GM19324 (cell line): ENCODE data around the gene NAA20.
A peak's percentile ranks its signal among the peaks of the same experiment; 100 is the strongest.

Experiments
- ATAC-seq: cut with Tn5 transposase; IDR thresholded peaks from one replicate; pipeline ENCODE4 v1.9.1; 2021; ENCODE audit warnings: mild to moderate bottlenecking, moderate library complexity; ENCODE audit not compliant: unreplicated experiment, low FRiP score

Gene NAA20

DNA sequence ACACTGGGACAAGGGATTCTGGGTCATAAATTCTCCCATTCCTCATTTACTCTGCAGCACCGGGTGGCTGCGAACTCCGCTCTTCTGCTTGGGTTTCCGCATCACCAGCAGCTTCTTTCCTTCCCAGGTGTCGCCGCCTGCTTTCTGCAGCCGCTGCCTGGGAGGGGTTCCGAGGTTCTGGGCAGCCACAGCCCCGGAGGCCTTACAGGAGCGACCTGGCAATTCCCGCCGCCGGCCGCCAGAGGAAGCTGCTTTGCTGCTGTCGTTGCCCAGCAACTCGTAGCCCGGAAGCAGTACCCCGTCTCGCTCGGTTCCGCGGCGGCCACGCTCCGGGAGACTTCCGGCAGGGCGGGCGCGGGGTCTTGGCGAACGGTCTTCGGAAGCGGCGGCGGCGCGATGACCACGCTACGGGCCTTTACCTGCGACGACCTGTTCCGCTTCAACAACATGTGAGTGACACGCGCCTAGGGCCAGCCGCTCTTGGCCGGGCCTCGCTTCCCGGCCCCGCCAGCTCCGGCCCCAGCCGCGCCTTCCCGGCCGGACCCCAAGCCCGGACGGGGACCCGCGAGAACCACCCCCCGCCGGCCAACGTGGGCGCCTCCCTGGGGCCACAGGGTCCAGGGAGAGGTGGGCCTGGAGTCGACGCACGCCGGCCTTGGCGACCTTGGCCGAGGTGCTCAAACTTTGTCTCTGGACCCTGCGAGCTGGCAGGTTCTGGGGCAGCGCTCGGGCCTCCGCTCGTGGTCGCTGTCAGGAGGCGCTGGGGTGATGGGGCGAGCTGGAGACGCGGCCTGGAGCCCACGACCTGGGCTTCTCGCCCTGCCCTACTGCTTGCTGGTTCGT is at the start of gene NAA20:
NAA20 (plus strand) TSS at position 362 of the 843 bp plus-strand sequence; CDS start at position 397, 35 bp downstream.
- peak; percentile 99 for ATAC-seq

GRCh38 chr20:19967445-19967844 is 49.7 kb upstream of the NAA20 start:
- ATAC-seq: no peak

DNA sequence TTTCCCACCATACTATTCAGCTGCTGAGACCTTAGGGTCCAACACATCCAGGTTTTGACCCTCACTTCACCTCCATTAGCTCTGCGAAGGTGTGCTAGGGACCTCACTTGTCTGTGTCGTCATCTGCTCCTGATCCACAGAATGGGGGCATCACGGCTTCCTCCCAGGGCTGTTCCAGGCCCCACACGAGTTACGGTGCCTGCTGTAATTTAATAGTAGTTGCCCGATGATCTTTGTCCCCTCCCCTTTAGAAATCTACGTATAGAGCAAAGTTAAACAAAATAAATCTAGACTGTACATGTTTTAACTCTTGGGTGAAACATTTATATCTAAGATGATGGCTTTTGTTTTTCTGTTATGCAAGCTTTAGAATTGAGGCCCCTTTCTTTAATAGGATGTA is 49.1 kb upstream of the NAA20 start:
- no peak for ATAC-seq

- no peak for ATAC-seq
Measured at GRCh38 chr20:19968466-19969073, 48.6 kb upstream of the NAA20 start.

DNA sequence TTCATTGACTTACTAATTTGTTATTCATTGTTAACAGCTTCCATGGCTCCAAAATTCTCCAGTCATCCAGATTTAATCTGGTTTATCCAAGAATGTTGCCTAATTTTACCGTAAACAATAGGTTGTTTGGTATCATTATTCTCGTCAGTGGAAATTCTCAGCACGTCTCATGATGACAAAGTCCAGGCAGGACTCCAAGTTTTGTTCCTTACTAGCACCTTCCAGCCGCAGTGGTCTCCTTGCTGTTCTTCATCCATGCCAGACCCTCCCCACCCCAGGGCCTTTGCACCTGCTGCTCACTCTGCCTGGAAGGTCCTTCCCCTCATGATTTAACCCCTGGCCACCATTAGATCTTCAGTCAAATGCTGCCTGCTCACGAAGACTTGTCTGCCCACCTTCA is 48.1 kb upstream of the NAA20 start:
- no peak for ATAC-seq

DNA sequence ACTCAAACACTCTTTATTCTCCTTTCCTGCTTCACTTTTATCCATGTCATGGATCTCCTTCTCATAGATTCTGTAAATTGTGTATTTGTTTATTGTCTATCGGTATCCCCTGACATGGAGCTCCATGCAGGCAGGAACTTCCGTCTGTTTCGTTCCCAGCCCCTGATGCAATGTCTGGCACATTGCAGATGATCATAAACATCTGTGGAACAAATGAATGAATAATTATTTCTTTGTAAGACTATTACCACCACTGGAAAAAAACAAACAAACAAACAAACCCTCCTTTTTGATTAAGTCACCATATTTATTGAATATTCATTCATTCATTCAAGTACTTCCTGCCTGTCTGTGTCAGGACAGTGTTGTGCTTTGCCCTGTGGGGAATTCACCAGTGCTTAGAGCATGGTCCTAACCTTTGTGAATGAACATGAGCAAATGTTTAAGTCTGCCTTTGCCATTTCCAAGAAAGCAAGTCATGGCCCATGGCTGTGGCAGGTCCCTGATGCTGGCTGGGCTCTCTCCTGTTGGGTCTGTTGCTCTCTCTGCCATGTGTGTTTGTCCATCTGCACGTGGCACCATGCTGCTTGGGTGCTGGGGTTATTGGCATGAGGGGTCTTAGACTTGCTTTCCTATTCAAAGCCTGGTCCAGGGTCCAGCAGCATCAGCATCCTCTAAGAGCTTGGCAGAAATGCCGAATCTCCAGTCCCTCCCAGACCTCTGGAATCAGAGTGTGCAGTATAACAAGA is 47.5 kb upstream of the NAA20 start:
- ATAC-seq: no peak

DNA sequence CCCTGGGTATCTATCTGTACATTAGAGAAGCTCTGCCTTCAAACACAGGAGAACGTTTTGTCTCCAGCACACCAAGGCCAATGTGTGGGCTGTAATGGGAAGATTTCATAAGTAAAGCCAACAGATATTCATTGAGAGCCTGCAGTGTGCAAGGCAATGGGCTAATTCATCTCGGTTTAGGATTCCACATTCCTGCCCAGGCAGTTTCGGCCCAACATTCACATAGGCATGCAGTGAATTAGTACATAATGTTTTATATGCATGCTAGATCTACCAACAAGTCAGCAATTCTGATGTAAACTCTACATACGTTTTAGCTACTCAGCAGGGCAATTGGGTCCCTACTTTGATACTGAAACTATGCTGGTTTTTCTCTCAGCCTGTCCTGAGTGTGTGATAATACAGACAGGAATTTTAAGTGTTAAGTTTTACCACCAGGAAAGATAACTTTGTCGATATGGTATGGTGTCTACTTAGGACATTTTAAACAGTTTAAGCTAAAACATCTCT is 46.9 kb upstream of the NAA20 start:
- no peak for ATAC-seq

DNA sequence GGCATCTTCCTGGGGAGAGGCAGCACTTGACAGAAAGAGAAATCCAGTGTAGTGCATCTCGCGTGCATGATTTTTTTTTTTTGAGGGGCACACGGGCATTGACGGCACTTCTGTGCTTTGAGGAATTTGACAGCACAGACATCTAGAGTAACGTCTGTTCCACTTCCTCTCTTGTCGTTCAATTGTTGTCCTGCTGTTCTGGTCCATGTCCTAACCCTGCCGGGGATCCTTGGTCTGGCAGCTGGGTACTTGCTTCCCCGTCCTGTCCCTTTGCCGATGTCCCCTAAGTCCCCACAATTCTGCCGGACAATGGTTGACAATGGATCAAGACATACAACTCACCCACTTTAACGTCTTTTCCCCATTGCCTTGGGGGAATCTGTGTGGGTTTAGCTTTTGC is 46.0 kb upstream of the NAA20 start:
- no peak for ATAC-seq

DNA sequence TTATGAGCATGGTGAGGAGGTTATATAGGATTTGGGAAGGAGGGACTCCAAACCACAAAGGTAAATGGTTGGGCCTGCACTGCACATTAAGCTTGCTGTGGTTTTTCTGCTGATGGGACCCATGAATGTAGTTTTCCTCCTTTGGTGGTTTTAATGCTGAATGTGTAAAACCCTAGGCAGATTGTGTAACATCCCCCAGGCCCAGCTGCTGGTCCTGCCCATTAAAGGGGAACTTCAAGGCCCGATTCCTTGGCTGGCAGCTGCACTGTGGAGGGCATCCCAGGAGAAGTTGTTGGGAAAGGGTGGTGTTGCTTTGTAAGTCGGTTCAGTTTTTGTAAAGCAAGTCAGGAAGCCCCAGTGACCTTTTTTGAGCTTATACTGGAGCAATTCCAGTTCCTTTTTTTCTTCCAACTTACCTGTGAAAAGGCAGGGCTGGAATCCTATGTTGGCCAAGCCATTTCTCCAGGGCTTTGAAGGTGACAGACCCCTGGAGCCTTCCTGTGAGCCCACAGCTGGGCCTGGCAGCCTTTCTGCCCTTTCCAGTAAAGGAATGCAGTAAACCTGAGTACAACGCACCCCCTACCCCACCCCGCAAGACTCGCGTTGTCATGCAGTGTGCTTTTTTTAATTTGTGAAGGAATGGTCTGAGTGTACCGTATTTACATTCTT is 43.1 kb upstream of the NAA20 start:
- no peak for ATAC-seq

DNA sequence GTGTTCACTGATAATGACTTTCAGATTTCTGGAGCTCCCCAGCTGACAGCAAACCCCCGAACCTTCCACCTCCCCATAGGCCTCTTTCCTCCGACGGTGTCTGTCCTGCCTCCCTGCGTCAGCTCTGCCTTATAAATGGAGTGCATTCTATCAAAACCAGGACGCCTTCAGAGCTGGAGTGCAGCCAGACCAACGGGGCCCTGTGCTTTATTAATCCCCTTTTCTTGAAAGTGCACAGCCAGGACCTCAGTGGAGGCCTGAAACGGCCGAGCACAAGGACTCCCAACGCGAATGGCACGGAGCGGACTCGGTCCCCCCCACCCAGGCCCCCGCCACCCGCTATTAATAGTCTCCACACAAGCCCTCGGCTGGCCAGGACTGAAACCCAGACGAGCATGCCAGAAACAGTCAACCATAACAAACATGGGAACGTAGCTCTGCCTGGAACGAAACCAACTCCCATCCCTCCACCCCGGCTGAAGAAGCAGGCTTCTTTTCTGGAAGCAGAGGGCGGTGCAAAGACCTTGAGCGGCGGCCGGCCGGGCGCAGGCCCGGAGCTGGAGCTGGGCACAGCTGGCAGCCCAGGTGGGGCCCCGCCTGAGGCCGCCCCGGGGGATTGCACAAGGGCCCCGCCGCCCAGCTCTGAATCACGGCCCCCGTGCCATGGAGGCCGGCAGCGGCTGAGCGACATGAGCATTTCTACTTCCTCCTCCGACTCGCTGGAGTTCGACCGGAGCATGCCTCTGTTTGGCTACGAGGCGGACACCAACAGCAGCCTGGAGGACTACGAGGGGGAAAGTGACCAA is 42.3 kb upstream of the NAA20 start:
- ATAC-seq: no peak

DNA sequence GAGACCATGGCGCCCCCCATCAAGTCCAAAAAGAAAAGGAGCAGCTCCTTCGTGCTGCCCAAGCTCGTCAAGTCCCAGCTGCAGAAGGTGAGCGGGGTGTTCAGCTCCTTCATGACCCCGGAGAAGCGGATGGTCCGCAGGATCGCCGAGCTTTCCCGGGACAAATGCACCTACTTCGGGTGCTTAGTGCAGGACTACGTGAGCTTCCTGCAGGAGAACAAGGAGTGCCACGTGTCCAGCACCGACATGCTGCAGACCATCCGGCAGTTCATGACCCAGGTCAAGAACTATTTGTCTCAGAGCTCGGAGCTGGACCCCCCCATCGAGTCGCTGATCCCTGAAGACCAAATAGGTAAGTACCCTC is 41.7 kb upstream of the NAA20 start:
- no peak for ATAC-seq

DNA sequence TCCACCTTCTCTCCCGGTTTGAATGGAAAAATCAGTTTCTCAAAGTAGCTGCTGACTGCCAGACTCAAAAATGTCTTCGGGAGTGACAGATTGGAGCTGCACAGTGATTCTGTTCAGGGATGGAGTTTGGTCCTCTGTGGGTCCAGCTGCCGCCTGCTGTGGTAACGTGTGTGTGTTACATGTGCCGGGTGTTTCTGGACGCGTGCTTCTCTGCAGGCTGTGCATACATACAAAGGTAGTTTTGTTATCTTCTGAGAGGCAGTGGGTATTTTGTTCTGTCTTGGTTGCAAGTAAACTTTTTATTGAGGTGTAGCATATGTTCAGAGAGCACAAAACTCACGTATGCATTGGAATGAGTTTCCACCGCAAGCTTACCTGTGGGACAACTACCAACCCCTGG is 41.3 kb upstream of the NAA20 start:
- no peak for ATAC-seq

GRCh38 chr20:19976595-19977372 is 40.4 kb upstream of the NAA20 start:
- no peak for ATAC-seq

GRCh38 chr20:19977373-19977770 is 39.8 kb upstream of the NAA20 start:
- no peak for ATAC-seq

DNA sequence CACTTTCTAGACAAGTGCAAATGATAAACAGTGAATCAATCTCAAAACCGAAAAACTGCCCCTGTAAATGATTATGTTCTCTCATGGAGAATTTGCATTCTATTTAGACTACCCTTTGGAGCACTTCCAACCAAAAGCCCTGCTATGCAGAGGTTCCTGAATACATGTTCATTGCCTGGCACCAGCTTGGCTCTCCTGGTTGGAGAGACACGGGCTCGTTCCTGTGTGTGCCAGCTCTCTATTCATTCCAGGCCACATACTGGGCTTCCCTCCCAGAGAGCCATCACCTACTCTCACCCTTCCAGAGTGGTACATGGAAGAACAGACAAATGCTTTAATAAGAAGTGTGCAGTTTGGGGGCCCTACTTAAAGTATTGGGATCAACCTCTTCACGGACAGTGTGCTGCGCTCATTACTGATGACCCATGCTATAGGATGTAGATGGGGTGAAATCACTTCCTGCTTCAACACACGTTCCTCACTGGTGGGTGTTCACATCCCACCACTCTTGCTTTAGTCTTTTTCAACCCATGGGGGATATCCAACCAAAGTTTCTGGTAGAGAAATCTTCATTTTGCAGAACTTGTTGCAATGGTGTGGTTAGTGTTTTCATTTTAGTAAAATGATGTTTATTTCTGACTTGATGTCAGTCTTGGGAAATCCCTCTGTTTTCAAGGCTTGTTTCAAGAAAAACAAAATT is 38.5 kb upstream of the NAA20 start:
- no peak for ATAC-seq

GRCh38 chr20:19981031-19981451 is 36.1 kb upstream of the NAA20 start:
- no peak for ATAC-seq

GRCh38 chr20:19986419-19986818 is 30.7 kb upstream of the NAA20 start:
- no peak for ATAC-seq

- no peak for ATAC-seq
Measured at GRCh38 chr20:19987046-19987445, 30.1 kb upstream of the NAA20 start.

GRCh38 chr20:19990850-19991249 is 26.3 kb upstream of the NAA20 start:
- ATAC-seq: no peak
